Kidney (tissue), 14 donors: Measurements from ENCODE around the gene UBR3. TPM values are rescaled to one million over a fixed set of nuclear protein-coding genes. Genes with fewer than 3 reads are reported as not detected.

ENCODE experiments used
- DNase-seq, 5 donors: peaks; one replicate each; pipeline ENCODE4 v3.0.0-alpha.2; 2013 to 2020
- FAIRE-seq: peaks from 2 replicates; lab custom pipeline; 2012; peaks lifted over from hg19 to GRCh38; lab: Jason Lieb, UNC
- H3K27ac ChIP-seq, 2 donors: one replicate each; pipeline ENCODE4 v1.7.0; 2013; ENCODE audit warnings: low read depth in 2 of 2, low read length in 2 of 2, inconsistent platforms in 1 of 2
- H3K27me3 ChIP-seq: one replicate; pipeline ENCODE4 v1.7.1; 2013; ENCODE audit warnings: low read length, inconsistent platforms; ENCODE audit not compliant: control insufficient read depth, insufficient read depth
- H3K36me3 ChIP-seq, 3 donors: one replicate each; pipeline versions ENCODE4 v1.7.0 to v1.7.1; 2013; ENCODE audit warnings: low read length in 3 of 3, control low read depth in 1 of 3, inconsistent platforms in 1 of 3; ENCODE audit not compliant: insufficient read depth in 3 of 3, control insufficient read depth in 2 of 3
- H3K4me1 ChIP-seq, 3 donors: one replicate each; pipeline versions ENCODE4 v1.7.0 to v1.7.1; 2013; ENCODE audit warnings: low read length in 3 of 3, inconsistent platforms in 1 of 3, low read depth in 1 of 3; ENCODE audit not compliant: control insufficient read depth in 2 of 3, insufficient read depth in 2 of 3
- H3K4me3 ChIP-seq, 3 donors: one replicate each; pipeline versions ENCODE4 v1.7.0 to v1.8.1; 2013; ENCODE audit warnings: low read length in 3 of 3, control low read depth in 1 of 3, inconsistent platforms in 1 of 3
- H3K9ac ChIP-seq, 3 donors: one replicate each; pipeline versions ENCODE4 v1.7.0 to v1.7.1; 2013; ENCODE audit warnings: low read length in 3 of 3, control low read depth in 1 of 3, inconsistent platforms in 1 of 3
- H3K9me3 ChIP-seq, 3 donors: one replicate each; pipeline versions ENCODE4 v1.7.0 to v1.7.1; 2013; ENCODE audit warnings: low read length in 3 of 3, control low read depth in 1 of 3, inconsistent platforms in 1 of 3; ENCODE audit not compliant: control insufficient read depth in 2 of 3, insufficient read depth in 1 of 3
- intact Hi-C: fragments of 100-400 bp; cut with DNase I; formaldehyde crosslinking; loops from one replicate; pipeline ENCODE4 v1.11.1; 2022
- polyA plus RNA-seq: library from polyadenylated mRNA; stranded (reverse); fragments of 350-450 nt; fragmentation: Illumina TruSeq; extraction: RNeasy Lipid Tissue Mini Kit (QIAGEN cat#74804); gene quantifications from one replicate; pipeline ENCODE4 v1.2.3, GENCODE V29; 2014; ENCODE audit warnings: low read depth, low replicate concordance; ENCODE audit not compliant: insufficient read depth
- total RNA-seq: library from RNA; stranded (reverse); fragmentation: NEBNext Ultra II Directional; extraction: Animal tissue kit (Norgen Biotek cat#: 25700); gene quantifications from one replicate; pipeline ENCODE4 v1.2.1, GENCODE V29; 2021
- TF ChIP-seq, protein P1 (sequence below): IDR thresholded peaks from 3 replicates; pipeline ENCODE4 v1.5.1; 2012; ENCODE audit warnings: mild to moderate bottlenecking, moderate library complexity, borderline replicate concordance; ENCODE audit not compliant: insufficient read depth; ENCODE audit errors: extremely low read depth
- donor health status: control.
- donor health status: control.
- donor health status: control.
- donor health status: control.
- donor health status: control.
- donor health status: DM: yes; HTN: yes; CAD: no.
- donor health status: Normal renal cell carcinoma (clear cell type).

Gene UBR3
- total and polyA plus RNA-seq, 2 donors from 2014 or later, result 10.2 to 41.0 TPM

- intact Hi-C loops, result no loop called here
- TF ChIP-seq, protein P1, sequence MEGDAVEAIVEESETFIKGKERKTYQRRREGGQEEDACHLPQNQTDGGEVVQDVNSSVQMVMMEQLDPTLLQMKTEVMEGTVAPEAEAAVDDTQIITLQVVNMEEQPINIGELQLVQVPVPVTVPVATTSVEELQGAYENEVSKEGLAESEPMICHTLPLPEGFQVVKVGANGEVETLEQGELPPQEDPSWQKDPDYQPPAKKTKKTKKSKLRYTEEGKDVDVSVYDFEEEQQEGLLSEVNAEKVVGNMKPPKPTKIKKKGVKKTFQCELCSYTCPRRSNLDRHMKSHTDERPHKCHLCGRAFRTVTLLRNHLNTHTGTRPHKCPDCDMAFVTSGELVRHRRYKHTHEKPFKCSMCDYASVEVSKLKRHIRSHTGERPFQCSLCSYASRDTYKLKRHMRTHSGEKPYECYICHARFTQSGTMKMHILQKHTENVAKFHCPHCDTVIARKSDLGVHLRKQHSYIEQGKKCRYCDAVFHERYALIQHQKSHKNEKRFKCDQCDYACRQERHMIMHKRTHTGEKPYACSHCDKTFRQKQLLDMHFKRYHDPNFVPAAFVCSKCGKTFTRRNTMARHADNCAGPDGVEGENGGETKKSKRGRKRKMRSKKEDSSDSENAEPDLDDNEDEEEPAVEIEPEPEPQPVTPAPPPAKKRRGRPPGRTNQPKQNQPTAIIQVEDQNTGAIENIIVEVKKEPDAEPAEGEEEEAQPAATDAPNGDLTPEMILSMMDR, result no peak
- no peak for FAIRE-seq
- Histone ChIP-seq H3K9me3 (no peaks in the 10 kb centered on the region), H3K4me3 (no peak overlapping the region), H3K9ac (no peak overlapping the region), H3K27ac (no peak overlapping the region), H3K36me3 (peaks cover 2 to 14% (median 2%) of the 10 kb centered on the region in 3 donors), H3K4me1 (no peaks in the 10 kb centered on the region), H3K27me3 (no peaks in the 10 kb centered on the region)
- DNase-seq, result no peak
These were observed 199.1 kb downstream of the UBR3 start for GRCh38 chr2:170026361-170026760.

- no peak for FAIRE-seq
- Histone ChIP-seq H3K36me3 (peaks cover 0 to 14% (median 3%) of the 10 kb centered on the region in 3 donors), H3K4me1 (no peaks in the 10 kb centered on the region), H3K27me3 (no peaks in the 10 kb centered on the region), H3K27ac (no peak overlapping the region), H3K9me3 (no peaks in the 10 kb centered on the region), H3K4me3 (no peak overlapping the region), H3K9ac (no peak overlapping the region)
- no peak for DNase-seq
- TF ChIP-seq, protein P1, result no peak
- intact Hi-C loops, result no loop called here
These were observed 202.3 kb downstream of the UBR3 start for GRCh38 chr2:170029551-170029950.

- Histone ChIP-seq H3K27ac (no peak overlapping the region), H3K9me3 (no peaks in the 10 kb centered on the region), H3K27me3 (no peaks in the 10 kb centered on the region), H3K9ac (no peak overlapping the region), H3K4me1 (no peaks in the 10 kb centered on the region), H3K36me3 (peaks cover 0 to 14% (median 3%) of the 10 kb centered on the region in 3 donors), H3K4me3 (no peak overlapping the region)
- TF ChIP-seq, protein P1, result no peak
- intact Hi-C loops, result no loop called here
- FAIRE-seq, result no peak
- DNase-seq, result no peak
These were observed 202.8 kb downstream of the UBR3 start for GRCh38 chr2:170030040-170030439.

GRCh38 chr2:170031288-170031687 lies 204.0 kb downstream of the UBR3 start:
- H3K9ac ChIP-seq, result no peak overlapping the region
- no peak overlapping the region for H3K27ac ChIP-seq
- FAIRE-seq (no peak), DNase-seq (no peak)
- TF ChIP-seq, protein P1, result no peak
- H3K4me3 ChIP-seq, result no peak overlapping the region
- H3K9me3 ChIP-seq, result no peaks in the 10 kb centered on the region
- H3K4me1 ChIP-seq, result no peaks in the 10 kb centered on the region
- peaks cover 0 to 14% (median 3%) of the 10 kb centered on the region in 3 donors for H3K36me3 ChIP-seq
- H3K27me3 ChIP-seq, result no peaks in the 10 kb centered on the region
- intact Hi-C loops, result no loop called here
